ENCODE data around the gene DPEP2.
"Not testable (repeated sequence)": the region's sequence is repeated elsewhere in the genome, so short reads cannot be mapped to it uniquely, and the experiment has no call there.

The DPEP2 gene

DNA sequence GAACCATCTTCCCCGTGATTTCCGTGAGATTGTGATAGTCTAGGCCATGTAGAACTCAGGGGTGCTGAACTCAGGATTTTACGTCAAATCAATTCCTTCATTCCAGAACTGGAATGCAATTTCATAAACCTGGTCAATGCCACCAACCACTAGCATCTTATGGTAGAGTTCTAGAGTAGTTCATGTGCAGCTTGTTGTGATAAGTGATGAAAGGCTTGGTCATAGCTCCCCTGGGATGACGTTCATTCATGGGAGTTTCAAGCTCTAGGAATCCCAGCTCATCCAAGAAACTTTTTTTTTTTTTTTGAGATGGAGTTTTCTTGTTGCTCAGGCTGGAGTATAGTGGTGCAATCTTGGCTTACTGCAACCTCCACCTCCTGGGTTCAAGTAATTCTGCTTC lies 3.7 kb upstream of the DPEP2 start:
- no peak for DNase-seq

DNA sequence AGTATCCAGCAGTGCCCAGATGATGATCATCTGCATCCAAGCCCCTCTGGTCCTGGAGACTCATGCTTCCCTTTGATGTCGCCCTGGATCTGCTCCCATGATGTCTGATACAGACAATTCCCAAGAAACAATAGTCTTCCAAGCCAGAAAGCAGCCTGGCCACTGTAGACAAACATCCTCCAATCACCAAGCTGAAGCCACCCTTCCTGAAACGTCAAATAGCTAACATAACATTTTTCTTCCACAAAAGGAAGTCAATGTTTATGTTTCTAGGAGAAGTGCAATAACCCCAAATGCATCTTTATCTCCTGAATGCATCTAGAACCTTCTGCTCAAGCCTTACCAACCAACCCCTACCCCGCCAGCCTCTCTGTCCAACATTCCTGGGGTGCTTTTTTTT lies 1.2 kb upstream of the DPEP2 start:
- DNase-seq = no peak

DNA sequence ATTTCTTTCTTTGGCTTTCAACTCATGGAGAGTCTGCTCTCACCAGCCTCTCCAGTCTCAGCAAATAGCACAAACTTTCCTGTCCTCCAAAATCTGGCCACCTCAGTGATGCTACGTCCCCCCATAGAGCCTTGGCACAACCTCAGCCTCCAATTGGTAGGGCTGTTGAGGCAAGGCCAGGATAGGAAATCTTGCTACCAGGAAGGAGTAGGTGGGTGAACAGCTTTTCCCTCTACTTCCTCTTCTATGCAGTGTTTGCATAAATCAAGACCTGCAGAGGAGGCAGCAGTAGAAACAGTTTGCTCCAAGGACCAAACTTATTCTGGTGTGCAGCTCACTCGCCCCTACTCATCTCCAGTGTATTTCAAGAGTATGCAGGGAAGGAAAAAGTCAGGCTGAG lies 701 bp upstream of the DPEP2 start:
- peak; percentile 32 for DNase-seq

DNA sequence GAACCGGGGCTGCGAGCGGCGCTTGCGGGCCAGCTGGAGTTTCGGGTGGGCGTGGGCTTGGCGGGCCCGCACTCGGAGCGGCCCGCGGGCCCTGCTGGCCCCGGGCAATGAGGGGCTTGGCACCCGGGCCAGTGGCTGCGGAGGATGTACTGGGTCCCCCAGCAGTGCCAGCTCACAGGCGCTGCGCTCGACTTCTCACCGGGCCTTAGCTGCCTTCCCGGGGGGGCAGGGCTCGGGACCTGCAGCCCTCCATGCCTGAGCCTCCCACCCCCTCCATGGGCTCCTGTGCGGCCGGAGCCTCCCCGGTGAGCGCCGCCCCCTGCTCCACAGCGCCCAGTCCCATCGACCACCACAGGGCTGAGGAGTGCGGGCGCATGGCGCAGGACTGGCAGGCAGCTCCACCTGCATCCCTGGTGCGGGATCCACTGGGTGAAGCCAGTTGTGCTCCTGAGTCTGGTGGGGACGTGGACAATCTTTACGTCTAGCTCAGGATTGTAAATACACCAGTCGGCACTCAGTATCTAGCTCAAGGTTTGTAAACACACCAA lies 979 bp downstream of the DPEP2 start:
- DNase-seq = not testable (repeated sequence)

DNA sequence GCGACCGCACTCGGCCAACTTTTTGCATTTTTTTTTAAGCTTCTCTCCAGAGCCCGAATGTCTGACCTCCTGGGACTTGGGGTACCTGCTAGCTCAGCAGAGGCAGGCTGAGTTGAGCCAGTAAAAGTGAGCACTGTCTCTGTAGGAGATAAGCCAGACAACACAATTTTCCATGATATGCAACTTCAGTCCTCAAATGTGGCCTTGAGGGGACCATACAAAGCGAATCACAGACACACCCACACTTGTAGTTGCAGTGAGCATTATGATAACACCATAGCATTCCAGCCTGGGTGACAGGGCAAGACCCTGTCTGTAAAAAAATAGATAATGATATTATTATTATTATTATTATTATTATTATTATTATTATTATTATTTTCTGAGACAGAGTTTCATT lies 2.6 kb downstream of the DPEP2 start:
- no peak for DNase-seq

DNA sequence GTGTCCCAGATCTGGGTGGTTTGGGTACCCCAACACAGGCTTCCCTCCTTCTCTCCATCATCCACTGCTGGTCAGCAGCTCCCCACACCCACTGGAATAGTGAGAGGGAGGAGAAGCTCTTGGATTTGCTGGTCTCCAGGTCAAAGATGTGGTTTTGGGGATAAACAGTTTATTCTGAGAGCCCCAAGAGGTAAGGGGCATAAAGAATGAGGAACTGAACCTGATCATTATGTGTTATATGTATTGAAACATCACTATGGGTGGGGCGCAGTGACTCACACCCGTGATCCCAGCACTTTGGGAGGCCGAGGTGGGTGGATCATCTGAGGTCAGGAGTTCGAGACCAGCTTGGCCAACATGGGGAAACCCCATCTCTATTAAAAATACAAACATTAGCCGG lies 3.9 kb downstream of the DPEP2 start:
- DNase-seq = peak; percentile 39

DNA sequence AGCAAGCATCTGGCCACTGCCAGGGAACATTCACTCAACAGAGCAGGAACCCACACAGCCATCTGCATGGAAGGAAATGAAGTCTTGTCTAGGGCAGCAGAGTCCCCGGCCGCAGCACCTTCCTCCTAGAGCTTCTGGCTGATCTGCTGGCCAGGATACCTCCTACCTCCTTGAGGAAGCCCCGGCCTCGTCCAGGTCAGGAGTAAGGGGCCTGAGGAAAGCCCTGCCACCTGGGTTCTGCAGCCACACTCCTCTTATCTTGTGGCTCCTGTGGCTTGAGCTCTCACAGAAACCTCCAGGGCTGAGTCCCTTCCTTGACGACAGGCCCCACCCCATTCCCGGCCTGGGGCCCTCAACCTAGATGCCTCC lies 5.3 kb downstream of the DPEP2 start:
- not testable (repeated sequence) for DNase-seq

DNA sequence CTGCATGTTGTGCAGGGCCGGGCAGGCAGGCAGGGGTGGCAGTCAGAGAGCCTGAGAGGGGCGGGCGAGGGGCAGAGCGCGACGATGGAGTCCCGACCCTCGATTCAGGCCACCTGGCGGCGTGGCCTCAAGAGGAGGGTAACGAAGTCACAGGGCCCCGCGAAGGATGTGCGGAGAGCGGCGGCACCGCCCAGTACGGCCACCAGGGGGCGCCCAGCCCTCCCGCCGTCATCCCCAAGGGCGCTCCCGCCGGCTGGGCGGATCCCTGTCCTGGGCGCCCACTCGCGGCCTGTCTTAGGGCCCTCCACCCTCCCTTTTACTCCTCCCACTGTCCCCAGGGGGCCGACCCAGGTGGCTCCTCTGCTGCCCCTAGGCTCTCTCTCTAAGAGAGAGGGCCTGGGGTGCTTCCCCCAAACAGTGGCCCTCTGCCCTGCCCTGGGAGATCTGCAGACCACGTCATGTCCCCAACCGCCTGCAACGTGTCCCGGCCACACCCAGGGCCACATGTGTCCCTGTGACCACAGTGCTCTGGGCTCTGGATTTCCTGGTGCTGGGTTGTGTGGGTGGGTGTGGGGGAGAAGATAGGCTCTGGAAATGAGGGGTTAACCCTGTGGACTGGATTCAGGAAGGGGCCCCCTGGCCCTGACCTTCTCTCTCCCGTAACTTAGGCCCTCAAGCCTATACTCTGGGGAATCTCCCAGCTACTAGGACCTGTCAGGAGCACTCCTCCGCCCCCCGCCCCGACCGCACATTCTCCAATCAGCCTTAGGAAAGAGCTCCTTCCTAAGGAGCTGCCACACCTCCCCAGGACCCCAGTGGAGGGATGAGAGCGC lies 5.9 kb downstream of the DPEP2 start:
- peak; percentile 89 for DNase-seq

DNA sequence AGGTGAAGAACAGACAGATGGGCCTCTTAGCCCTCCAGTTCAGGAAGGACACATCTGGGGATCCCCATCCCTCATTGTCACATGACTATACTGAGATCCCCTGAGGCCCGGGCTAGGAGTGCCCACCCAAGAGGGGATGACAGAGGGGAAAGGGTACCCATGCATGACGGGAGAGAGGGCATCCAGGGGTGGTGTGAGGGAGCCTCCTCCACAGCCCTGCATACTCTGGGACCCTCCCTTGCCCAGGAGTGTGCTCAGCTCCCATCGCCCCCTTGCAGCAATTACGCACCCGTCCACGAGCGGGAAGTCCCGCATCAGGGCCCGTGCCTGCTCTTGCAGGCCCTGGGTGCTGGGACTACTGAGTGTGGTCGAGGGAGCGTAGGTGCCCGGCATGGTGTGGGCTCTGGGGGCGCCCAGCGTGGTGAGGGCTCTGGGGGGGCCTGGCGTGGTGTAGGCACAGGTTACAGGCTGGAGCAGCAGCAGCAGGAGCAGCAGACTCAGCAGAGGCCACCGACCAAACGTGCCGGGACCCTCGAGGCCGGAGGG lies 6.5 kb downstream of the DPEP2 start:
- DNase-seq = no peak

DNA sequence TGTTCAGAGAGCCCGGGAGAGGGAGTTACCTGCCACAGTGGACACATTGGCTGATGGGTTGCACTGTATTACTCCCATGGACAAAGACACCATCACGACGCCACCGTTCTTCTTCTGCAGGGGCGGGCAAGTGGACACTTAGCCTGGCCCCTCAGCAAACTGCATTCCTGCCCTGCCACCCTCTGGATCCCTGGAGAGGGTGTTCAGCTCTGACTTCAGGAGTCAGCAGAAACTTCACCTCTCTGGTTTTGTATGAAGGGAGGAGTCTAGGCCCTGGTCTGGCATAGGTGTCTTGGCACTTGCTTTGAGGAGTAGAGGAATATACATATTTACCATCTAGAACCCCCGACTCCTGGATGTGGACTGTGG lies 9.3 kb downstream of the DPEP2 start:
- DNase-seq = peak; percentile 29

DNA sequence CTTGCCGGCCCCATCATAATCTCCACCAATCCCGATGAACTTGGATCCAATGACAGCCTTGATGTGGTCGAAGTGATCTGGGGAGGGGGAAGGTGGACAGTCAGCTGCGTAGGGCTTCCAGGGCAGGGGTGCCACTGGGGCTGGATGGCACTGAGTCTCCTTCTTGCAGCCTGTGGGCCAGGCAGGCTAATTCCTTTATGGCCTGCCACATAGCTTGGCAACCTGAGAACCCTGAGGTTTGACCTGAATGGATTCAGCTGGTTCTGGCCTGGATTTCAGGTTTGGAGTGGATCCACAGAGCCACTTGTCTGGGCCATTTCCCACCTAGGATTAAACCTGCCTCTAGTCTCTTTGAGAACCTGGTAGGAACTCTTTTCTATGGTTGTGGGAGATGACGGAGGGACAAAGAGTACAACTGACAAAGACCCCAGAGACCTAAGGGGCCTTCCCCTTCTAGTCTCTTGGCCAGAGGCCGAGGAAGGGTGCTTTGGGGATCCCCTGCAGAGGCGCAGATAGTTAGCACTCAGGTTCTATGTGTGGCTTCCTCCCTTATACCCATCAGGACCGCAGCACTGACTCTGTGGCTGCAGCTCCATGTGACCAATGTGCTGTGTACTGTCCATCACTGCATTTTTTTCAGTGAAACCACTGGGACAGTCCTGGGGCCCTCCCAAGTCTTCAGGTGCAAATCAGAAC lies 9.8 kb downstream of the DPEP2 start:
- peak; percentile 19 for DNase-seq

DNA sequence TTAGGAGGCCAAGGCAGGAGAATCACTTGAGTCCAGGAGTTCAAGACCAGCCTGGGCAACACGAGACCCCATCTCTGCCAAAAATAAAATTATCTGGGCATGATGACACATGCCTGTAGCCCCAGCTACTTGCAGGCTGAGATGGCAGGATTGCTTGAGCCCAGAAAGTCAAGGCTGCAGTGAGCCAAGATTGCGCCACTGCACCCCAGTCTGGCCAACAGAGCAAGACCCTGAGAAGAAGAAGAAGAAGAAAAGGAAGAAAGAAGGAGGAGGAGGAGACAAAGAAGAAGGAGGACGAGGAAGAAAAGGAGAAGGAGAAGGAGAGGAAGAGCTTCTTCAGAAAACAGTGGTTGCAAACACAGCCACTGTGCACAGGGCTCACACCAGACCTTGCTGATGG lies 10.6 kb downstream of the DPEP2 start:
- DNase-seq = no peak

DNA sequence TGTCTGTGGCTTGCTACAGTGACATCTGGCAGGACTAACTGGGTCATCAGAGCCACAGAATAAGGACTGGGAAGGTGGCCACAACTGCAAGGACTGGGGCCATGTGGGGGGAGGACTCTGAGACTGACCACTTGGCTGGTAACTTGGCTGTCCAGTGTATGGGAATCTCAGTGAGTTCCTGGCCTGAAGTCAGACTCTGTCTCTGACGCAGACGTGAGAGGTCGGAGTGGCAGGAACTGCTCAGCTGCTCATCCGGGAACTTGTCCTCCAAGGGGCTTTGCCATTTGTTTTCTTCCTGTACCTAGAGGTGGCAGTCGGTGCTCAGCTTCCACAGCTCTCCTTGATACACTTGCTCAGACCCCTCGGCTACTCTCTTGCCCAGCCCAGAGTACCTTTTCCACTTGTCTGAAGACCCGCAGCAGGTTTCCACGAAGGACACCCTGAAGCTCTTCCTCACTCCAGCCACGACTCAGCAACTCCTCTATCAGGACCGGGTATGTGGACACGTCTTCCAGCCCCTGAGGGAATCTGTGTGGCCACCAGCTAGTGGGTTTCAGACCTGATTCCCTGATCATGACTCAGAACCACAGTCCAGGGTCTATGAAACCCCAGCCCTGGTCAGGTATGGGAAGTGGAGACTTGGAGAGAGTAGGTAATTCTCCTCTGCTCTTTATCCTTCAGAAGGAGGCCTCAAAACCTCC lies 11.7 kb downstream of the DPEP2 start:
- no peak for DNase-seq

DNA sequence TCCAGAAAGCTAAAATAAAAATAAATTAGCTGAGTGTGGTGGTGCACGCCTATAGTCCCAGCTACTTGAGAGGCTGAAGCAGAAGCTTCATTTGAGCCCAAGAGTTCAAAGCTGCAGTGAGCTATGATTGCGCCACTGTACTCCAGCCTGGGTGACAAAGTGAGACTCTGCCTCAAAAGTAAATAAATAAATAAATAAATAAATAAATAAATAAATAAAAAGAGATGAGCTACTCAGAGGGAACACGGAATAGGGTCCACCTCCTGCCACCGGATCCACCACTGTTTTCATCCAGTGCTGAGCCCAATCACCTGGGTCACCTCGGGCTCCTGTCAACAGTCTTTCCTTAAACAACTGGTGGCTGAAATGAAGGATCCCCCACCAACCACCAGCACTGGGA lies 12.3 kb downstream of the DPEP2 start:
- no peak for DNase-seq

DNA sequence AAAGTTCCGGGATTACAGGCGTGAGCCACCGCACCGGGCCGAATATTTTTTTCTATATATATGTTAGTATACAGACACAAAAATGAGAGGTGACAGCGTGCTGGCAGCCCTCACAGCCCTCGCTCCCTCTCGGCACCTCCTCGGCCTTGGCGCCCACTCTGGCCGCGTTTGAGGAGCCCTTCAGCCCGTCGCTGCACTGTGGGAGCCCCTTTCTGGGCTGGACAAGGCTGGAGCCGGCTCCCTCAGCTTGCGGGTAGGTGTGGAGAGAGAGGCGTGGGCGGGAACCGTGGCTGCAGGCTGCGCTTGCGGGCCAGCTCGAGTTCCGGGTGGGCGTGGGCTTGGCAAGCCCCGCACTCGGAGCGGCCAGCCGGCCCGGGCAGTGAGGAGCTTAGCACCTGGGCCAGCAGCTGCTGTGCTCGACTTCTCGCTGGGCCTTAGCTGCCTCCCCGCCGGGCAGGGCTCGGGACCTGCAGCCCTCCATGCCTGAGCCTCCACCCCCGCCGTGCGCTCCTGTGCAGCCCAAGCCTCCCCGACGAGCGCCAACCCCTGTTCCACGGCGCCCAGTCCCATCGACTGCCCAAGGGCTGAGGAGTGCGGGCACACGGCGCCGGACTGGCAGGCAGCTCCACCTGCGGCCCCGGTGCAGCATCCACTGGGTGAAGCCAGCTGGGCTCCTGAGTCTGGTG lies 17.1 kb downstream of the DPEP2 start:
- no peak for DNase-seq

DNA sequence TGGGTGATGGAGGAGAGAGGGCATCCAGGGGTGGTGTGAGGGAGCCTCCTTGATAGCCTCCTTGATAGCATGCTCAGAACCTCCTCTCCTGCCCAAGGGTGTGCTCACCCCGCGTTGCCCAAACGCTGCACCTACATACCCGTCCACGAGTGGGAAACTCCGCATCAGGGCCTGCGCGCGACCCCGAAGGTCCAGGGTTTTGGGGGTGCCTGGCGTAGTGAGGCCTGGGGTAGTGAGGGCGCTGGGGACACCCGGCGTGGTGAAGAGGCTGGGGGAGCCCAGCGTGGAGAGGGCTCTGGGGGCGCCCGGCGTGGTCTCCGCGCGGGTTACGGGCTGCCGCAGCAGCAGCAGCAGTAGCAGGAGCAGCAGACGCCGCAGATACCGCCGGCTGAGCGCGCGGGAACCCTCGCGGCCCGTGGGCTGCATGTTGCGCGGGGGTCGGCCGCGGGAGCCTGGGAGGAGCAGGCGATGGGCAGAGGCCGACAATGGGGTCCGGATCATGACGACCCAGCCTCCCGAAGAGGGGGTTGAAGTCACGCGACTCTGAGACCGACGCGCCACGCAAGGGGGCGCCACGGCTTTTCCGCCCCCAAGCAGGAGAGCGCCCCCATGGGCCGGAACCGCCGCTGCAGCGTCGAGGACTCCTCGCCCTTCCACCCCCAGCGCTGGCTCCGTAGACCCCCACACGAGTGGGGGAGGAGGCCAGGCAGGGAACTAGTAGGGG lies 19.2 kb downstream of the DPEP2 start, which contains the start of gene DPEP3:
Gene DPEP3, minus strand, starts transcription at position 545 of the 724 bp plus-strand sequence. Its CDS starts 119 bp downstream, at position 426.
- no peak for DNase-seq

DNA sequence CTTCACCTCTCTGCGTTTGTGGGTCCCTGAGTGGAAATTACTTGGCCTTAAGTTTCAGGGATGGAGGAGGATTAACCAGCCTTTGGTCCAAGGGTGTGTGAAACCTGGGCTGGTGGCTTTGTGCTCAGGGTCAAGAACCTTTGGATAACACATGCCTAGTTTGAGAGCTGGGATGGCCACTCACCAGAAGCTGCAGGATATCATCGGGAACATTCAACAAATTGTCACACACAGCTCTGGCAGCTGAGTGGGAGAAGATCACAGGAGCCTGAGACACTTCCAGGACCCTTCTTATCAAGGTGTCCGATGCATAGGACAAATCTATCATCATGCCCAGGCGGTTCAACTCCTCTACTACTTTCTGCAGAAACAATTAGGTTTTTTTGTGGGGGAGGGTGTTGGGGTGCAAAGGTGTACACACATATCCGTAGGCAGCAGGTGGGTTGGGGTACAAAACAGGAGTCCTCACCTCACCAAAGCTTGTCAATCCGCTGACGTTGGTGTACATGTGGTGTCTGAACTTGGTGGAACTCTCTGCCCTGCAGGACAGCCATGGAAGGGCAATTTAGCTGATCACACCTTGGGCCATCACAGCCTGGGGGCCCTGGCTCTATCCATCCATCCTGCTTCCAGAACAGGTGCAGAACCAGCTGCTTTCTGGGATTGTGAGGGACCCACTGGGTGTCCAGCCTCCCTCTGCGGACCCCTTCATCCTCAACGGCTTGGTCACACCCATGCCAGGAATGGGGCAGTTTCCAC lies 21.6 kb downstream of the DPEP2 start:
- DNase-seq = no peak

DNA sequence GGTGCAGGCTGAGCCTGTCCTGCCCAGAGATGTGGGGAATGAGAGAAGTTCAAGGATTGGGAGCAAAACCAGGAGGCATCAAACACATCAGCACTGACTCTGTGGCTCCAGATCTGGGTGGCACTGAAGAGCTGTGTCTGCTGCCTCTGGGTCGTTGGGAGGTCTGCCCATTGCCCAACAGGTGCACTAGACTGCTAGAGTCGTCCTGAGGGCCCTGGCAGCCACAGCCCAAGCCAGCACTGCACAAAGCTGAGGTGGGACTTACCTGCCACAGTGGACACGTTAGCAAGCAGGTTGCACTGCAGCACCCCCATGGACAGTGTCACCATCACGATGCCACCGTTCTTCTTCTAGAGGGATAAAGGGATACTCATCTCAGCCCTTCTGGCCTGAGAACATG lies 22.3 kb downstream of the DPEP2 start:
- peak; percentile 55 for DNase-seq

DNA sequence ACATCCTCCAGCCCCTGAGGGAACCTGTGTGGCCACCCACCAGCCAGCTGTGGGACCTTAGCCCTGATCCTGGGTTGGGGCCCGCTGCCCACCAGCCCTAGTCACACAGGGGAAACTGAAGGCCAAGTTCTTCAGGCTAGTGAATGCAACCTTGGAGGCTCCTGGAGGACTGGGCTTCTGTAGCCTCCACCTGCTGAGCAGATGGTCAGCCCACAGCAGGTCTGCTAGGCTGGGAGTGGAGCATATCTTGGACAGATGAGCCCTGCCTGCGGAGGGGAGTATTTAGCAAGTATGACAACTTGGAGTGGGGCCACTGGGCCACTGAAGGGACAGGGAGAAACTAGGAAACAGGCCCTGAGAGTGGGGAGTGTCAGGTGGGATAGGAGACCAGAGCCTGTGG lies 23.1 kb downstream of the DPEP2 start:
- DNase-seq = no peak

DNA sequence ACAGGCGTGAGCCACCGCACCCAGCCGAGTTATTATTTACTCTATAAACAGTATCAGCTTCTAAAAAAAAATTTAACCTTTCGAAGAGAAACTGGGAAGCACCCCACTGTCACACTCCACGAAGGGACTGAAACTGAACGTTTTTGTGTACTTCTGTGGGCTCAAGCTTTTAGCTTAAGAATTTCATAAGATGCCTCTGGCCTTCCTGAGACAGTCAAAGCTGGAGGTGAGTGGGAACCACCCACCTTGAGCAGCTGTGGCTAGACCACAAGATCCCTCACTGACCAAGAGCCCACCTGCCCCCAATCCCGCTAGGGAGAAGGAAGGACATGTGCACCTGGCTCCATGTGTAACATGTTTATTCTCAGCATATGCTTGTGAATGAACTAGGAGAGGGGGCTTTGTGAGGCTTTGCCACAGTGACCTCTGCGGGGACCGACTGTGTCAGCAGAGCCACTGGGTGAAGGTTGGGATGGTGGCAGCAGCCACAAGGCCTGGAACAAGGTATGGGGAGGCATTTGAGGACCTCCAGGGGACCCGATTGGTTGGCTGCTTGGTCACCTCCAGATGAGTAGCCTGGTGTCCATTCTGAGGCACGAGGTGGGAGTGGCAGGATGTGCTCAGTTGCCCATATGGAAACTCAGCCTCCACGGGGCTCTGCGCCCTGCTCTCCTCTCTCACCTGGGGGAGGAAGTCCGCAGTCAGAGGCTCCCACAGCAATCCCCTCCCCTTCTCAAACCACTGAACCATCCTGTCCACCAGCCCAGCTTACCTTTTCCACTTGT lies 23.8 kb downstream of the DPEP2 start:
- DNase-seq = peak; percentile 63

Measured in RPMI8226 (cell line).